GM12878 (cell line): ENCODE results near the gene PGGT1B. TPM values are rescaled to one million over a fixed set of nuclear protein-coding genes. Genes with fewer than 3 reads are reported as not detected.

Experiments used
- ATAC-seq: fragments of 200-7000 bp; cut with Tn5 transposase; 3 replicates; pipeline ENCODE4 v1.9.1; 2020; ENCODE audit warnings: mild to moderate bottlenecking, moderate library complexity
- BruUV-seq: library from RNA; stranded (reverse); fragments of 400-500 nt; replicated peaks from 2 replicates; lab custom pipeline; 2021; lab: Mats Ljungman, UMichigan
- CTCF ChIA-PET: fragments of 300-600 bp; sonication (Branson Sonifier 250); formaldehyde crosslinking; extraction: SDS; loops from one replicate; lab custom pipeline; 2021; ENCODE audit warnings: inconsistent platforms; lab: Yijun Ruan, JAX
- POLR2A ChIA-PET: fragments of 350-600 bp; formaldehyde crosslinking; extraction: SDS; loops from one replicate; lab custom pipeline; 2021; ENCODE audit warnings: inconsistent platforms; lab: Charles Lee
- RAD21 ChIA-PET: fragments of 300-600 bp; sonication (Branson Sonifier 250); formaldehyde crosslinking; loops from one replicate; lab custom pipeline; 2023; ENCODE audit warnings: antibody characterized with exemption; ENCODE audit not compliant: unreplicated experiment; lab: Charles Lee
- SMC1A ChIA-PET: fragments of 300-600 bp; sonication (Branson Sonifier 250); formaldehyde crosslinking; loops from one replicate; lab custom pipeline; 2023; ENCODE audit not compliant: unreplicated experiment, uncharacterized antibody; lab: Charles Lee
- DNase-seq: peaks from one replicate; pipeline ENCODE4 v3.0.0-alpha.2; 2011; ENCODE audit warnings: low read depth, low spot score
- FAIRE-seq: peaks from 3 replicates; lab custom pipeline; 2011; peaks lifted over from hg19 to GRCh38; lab: Jason Lieb, UNC
- H2AFZ ChIP-seq: 2 replicates; pipeline ENCODE4 v1.6.0; 2011; ENCODE audit warnings: low read depth, low read length, control low read depth; ENCODE audit not compliant: control insufficient read depth
- H3K27ac ChIP-seq: 2 replicates; pipeline ENCODE4 v1.5.1; 2011; ENCODE audit warnings: control low read depth; ENCODE audit not compliant: control insufficient read depth, insufficient read depth
- H3K27me3 ChIP-seq, 2 experiments: replicated peaks in 1 of 2; 2 replicates each; pipeline versions ENCODE4 v1.6.0 to v1.6.1; 2011; ENCODE audit warnings: low read length in 1 of 2; ENCODE audit not compliant: control insufficient read depth in 2 of 2, insufficient read depth in 2 of 2
- H3K36me3 ChIP-seq, 2 experiments: 2 replicates each; pipeline ENCODE4 v1.5.1; 2011; ENCODE audit warnings: low read length in 1 of 2; ENCODE audit not compliant: control insufficient read depth in 2 of 2, insufficient read depth in 2 of 2
- H3K4me1 ChIP-seq: 2 replicates; pipeline ENCODE4 v1.6.1; 2011; ENCODE audit warnings: mild to moderate bottlenecking, low read length, moderate library complexity, mixed read lengths; ENCODE audit not compliant: control insufficient read depth, insufficient read depth
- H3K4me2 ChIP-seq: 2 replicates; pipeline ENCODE4 v1.6.0; 2011; ENCODE audit warnings: control low read depth; ENCODE audit not compliant: control insufficient read depth, insufficient read depth
- H3K4me3 ChIP-seq: fragments of 200-600 bp; sonication (generic); 2 replicates; pipeline ENCODE4 v1.5.1; 2016
- H3K79me2 ChIP-seq: 2 replicates; pipeline ENCODE4 v1.6.0; 2011; ENCODE audit warnings: low read length; ENCODE audit not compliant: control insufficient read depth, insufficient read depth
- H3K9ac ChIP-seq: 2 replicates; pipeline ENCODE4 v1.8.0; 2011; ENCODE audit warnings: low read length, control low read depth, mixed read lengths; ENCODE audit not compliant: control insufficient read depth, insufficient read depth
- H3K9me3 ChIP-seq: replicated peaks from 3 replicates; pipeline ENCODE4 v1.5.1; 2011; ENCODE audit warnings: mild to moderate bottlenecking, low read length; ENCODE audit not compliant: control insufficient read depth, insufficient read depth
- H4K20me1 ChIP-seq: 2 replicates; pipeline ENCODE4 v1.6.0; 2011; ENCODE audit not compliant: control insufficient read depth, insufficient read depth
- CTCF ChIP-seq, 3 experiments: IDR thresholded peaks in 2 of 3; conservative IDR thresholded peaks in 1 of 3; 2 replicates each; pipeline ENCODE4 v1.5.1; 2011; ENCODE audit warnings: low read depth in 3 of 3, low read length in 3 of 3, mild to moderate bottlenecking in 3 of 3, control low read depth in 2 of 3, moderate library complexity in 2 of 3, inconsistent platforms in 1 of 3, mixed read lengths in 1 of 3; ENCODE audit not compliant: control insufficient read depth in 2 of 3, insufficient read depth in 1 of 3; ENCODE audit errors: extremely low read depth in 1 of 3
- PAX5 ChIP-seq: IDR thresholded peaks from 2 replicates; pipeline ENCODE4 v1.6.1; 2011; ENCODE audit warnings: low read depth, low read length, borderline replicate concordance
- RAD21 ChIP-seq: IDR thresholded peaks from 2 replicates; pipeline ENCODE4 v1.6.1; 2011; ENCODE audit warnings: mild to moderate bottlenecking, low read depth, low read length, moderate library complexity; ENCODE audit not compliant: insufficient read depth
- SMC3 ChIP-seq: IDR thresholded peaks from 2 replicates; pipeline ENCODE4 v1.6.1; 2011; ENCODE audit warnings: low read length, improper control_type of control experiment, borderline replicate concordance
- TARDBP ChIP-seq: IDR thresholded peaks from 2 replicates; pipeline ENCODE4 v1.6.1; 2016; ENCODE audit warnings: borderline replicate concordance
- WGBS: methylation state at CpG from one replicate; pipeline ENCODE4 v1.1.6; 2016; ENCODE audit warnings: low lambda C conversion rate; ENCODE audit not compliant: insufficient replicate concordance, insufficient coverage; ENCODE audit errors: missing lambda C conversion rate; 5-methylcytosine and 5-hydroxymethylcytosine counted together
- in situ Hi-C: fragments of 300-500 bp; cut with MboI; formaldehyde crosslinking; loops from 9 replicates; pipeline ENCODE4 v1.14.3; 2018; ENCODE audit warnings: mixed read lengths
- intact Hi-C: fragments of 100-400 bp; cut with micrococcal nuclease; formaldehyde crosslinking; loops from one replicate; pipeline ENCODE4 v1.14.2; 2022; ENCODE audit not compliant: unreplicated experiment
- polyA plus RNA-seq, 11 experiments: library from polyadenylated mRNA; depleted of rRNA in 4 of 11; unstranded in 6 of 11; stranded (reverse) in 5 of 11; fragments of >200 nt; fragmentation: Nextera tagmentation in 4 of 11; fragmentation: Illumina TruSeq in 1 of 11; extraction: Ambion mirVana in 4 of 11; extraction: Trizol in 1 of 11; gene quantifications; 1 replicate in 1 of 11; 2 replicates in 10 of 11; pipeline versions ENCODE4 v1.2.1 to v1.2.3, GENCODE V29; 2011 to 2016; ENCODE audit warnings: inconsistent platforms in 2 of 11, missing spikeins in 2 of 11, low read depth in 1 of 11
- total RNA-seq, 4 experiments: library from RNA; depleted of rRNA in 3 of 4; stranded (reverse); fragments of >200 nt in 3 of 4; fragmentation: Illumina TruSeq in 1 of 4; extraction: Trizol in 1 of 4; gene quantifications; 2 replicates each; pipeline versions ENCODE4 v1.2.1 to v1.2.3, GENCODE V29; 2013 to 2021
- TF ChIP-seq, protein P1 (sequence below): fragments of 450-650 bp; IDR thresholded peaks from 2 replicates; pipeline ENCODE4 v1.6.1; 2014; ENCODE audit warnings: mild to moderate bottlenecking

PGGT1B gene
- total and polyA plus RNA-seq, 10 of the 15 experiments (the other 5 are each of a cell fraction or from before 2014, with no cell fraction given): 5.0 to 38.4 (median 13.9) TPM

DNA sequence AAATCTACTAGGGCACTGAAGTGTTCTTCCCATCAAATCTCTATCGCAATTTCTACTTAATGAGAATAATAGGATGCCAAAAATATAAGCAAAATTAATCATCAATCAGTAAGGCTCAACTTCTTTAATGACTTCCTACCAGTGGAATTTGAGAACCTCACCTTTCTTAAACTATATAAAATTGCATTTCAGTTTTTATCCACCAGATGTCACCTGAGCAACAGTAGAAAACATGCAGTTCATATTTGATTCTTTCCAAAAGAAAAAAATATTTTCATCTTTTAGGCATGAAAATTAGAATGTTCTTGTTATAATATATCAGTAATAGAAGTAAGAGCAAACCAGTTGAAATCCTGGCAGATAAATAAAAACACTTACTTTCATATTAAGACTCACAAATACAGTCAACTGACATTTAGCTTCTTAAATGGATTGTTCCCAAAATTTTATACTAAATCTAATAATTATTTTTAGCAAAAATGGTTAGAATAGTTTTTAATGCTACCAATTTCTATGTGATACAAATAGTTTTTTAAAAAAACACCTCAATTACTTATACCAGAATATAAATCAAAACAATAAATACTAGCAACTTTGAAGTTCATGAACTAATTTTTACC lies 47.2 kb upstream of the PGGT1B start:
- SMC1A ChIA-PET: interaction anchor here (0.6 to 9.1 kb wide), 45 partner anchors 10 to 760 kb away, joined by 3 to 156 read pairs (median 5); partner anchors contain the start of gene FEM1C
- Histone ChIP-seq H3K36me3 (no peaks in the 10 kb centered on the region), H4K20me1 (no peaks in the 10 kb centered on the region), H3K79me2 (no peaks in the 10 kb centered on the region), H3K9ac (no peak overlapping the region), H3K9me3 (no peaks in the 10 kb centered on the region), H3K4me3 (no peak overlapping the region), H3K27me3 (no peaks in the 10 kb centered on the region), H3K4me2 (no peak overlapping the region), H3K27ac (no peak overlapping the region), H2AFZ (no peak overlapping the region), H3K4me1 (no peaks in the 10 kb centered on the region)
- TF ChIP-seq TARDBP: no peak
- TF ChIP-seq CTCF (IDR thresholded peaks at IDR 0.05 in 2 of 3, conservative IDR thresholded peaks at IDR 0.05 in 1 of 3; ENCODE audit: control insufficient read depth in 2 of 3, extremely low read depth in 1 of 3, insufficient read depth in 1 of 3, low read depth in 3 of 3, low read length in 3 of 3): peak; percentile 25 to 50 (median 47); a peak in 4 of 6 replicates
- TF ChIP-seq SMC3: peak; percentile 70; the same call in 1 of the 2 replicates
- TF ChIP-seq RAD21: peak; percentile 77
- TF ChIP-seq, protein P1, sequence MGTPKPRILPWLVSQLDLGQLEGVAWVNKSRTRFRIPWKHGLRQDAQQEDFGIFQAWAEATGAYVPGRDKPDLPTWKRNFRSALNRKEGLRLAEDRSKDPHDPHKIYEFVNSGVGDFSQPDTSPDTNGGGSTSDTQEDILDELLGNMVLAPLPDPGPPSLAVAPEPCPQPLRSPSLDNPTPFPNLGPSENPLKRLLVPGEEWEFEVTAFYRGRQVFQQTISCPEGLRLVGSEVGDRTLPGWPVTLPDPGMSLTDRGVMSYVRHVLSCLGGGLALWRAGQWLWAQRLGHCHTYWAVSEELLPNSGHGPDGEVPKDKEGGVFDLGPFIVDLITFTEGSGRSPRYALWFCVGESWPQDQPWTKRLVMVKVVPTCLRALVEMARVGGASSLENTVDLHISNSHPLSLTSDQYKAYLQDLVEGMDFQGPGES: no peak
- TF ChIP-seq PAX5: no peak
- no TSS peak for BruUV-seq
- FAIRE-seq: peak; percentile 56
- POLR2A ChIA-PET: interaction anchor here (0.9 to 1.6 kb wide), 3 partner anchors 228 to 265 kb away, joined by 3 to 8 read pairs (median 5); no protein-coding TSS in a partner anchor
- intact Hi-C loops (loop anchor here (1.0 to 5.0 kb wide), 5 partner anchors 213 to 757 kb away; no protein-coding TSS in a partner anchor), in situ Hi-C loops (loop anchor here (5.0 to 10.0 kb wide), 3 partner anchors 282 to 755 kb away; no protein-coding TSS in a partner anchor)
- 0% methylated on average over 1 of the region's 1 CpG for WGBS
- CTCF ChIA-PET: interaction anchor here (0.6 to 8.9 kb wide), 55 partner anchors 10 to 761 kb away, joined by 3 to 85 read pairs (median 4); partner anchors contain the start of genes CCDC112 and FEM1C
- RAD21 ChIA-PET: interaction anchor here (0.8 to 7.9 kb wide), 35 partner anchors 9 to 759 kb away, joined by 3 to 59 read pairs (median 5); partner anchors contain the start of genes FEM1C and TICAM2
- DNase-seq: no peak
- ATAC-seq: peak; percentile 75
